Nephron progenitor cell (in vitro differentiated cells): ENCODE data around the gene COX17.

Source experiments
- DNase-seq: peaks from one replicate; pipeline ENCODE4 v3.0.0; 2021
- H3K27ac Mint-ChIP-seq: 2 replicates; pipeline ENCODE4 v1.8.0; 2021; ENCODE audit warnings: mild to moderate bottlenecking, moderate library complexity, mixed read lengths
- H3K27me3 Mint-ChIP-seq: 2 replicates; pipeline ENCODE4 v1.8.0; 2021; ENCODE audit warnings: mild to moderate bottlenecking, low read depth, mixed read lengths; ENCODE audit not compliant: poor library complexity
- H3K36me3 Mint-ChIP-seq: 2 replicates; pipeline ENCODE4 v1.8.0; 2021; ENCODE audit warnings: low read depth, mixed read lengths
- H3K4me1 Mint-ChIP-seq: 2 replicates; pipeline ENCODE4 v1.8.0; 2021; ENCODE audit warnings: mixed read lengths
- H3K4me3 Mint-ChIP-seq: 2 replicates; pipeline ENCODE4 v1.8.0; 2021; ENCODE audit warnings: mild to moderate bottlenecking, moderate library complexity, mixed read lengths
- H3K9me3 Mint-ChIP-seq: 2 replicates; pipeline ENCODE4 v1.8.0; 2021; ENCODE audit warnings: mild to moderate bottlenecking, moderate library complexity, mixed read lengths
- CTCF ChIP-seq: fragments of 200-600 bp; sonication (generic); IDR thresholded peaks from 2 replicates; pipeline ENCODE4 v1.5.0; 2021; ENCODE audit warnings: antibody characterized with exemption

The COX17 gene

GRCh38 chr3:119676771-119677640 is at the start of gene COX17:
COX17 (minus strand) TSS chr3:119677406; CDS start chr3:119677310, 96 bp downstream.
- peaks cover 27% of the 10 kb centered on the region for H3K4me1 Mint-ChIP-seq
- H3K4me3 Mint-ChIP-seq = peak within 1 kb of the TSS; percentile 89
- peak; percentile 85 for DNase-seq
- peak within 1 kb of the TSS; percentile 97 for H3K27ac Mint-ChIP-seq
- H3K27me3 Mint-ChIP-seq = no peaks in the 10 kb centered on the region
- H3K9me3 Mint-ChIP-seq = no peaks in the 10 kb centered on the region
- TF ChIP-seq CTCF = no peak
- peaks cover 35% of the 10 kb centered on the region for H3K36me3 Mint-ChIP-seq

DNA sequence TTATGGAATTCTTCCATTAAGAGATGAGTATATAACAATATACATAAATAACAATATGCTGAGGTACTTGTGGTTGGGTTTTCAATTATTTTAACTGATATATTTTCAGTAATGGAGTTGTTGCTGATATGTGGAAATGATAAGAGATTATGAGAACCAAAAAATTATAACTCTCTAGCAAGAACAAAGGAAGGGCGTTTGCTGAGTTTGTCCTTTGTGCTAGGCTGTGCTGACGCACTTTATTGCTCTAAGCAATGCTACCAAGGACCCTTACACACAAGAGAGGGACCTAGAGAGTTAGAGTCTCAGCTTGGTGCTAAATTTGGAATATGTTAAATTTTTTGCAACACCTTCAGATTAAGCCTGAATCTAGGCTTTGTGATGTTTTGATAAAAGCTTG is 49.7 kb upstream of the COX17 start:
- no peak for DNase-seq
- Mint-ChIP-seq H3K27ac (no peak overlapping the region), H3K4me1 (no peaks in the 10 kb centered on the region), H3K27me3 (no peaks in the 10 kb centered on the region), H3K4me3 (no peak overlapping the region), H3K36me3 (peaks cover 35% of the 10 kb centered on the region), H3K9me3 (no peaks in the 10 kb centered on the region)
- TF ChIP-seq CTCF = no peak

DNA sequence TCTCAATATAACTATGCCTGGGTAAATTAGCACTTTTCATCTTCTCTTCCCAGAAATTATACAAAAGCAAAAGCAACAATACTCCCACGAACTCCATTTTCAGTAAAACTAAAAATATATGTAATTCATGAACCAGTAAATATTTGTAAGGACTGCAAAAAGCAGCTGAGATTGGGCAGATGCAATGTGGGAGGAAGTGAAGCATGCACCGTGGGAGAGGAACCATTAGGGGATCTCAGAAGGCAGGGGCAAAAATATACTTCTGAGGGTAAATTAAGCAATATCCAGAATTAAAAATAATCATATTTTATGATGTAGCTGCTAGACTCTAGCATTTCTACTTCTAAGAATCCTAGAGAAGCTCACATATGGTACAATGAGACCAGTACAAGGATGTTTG is 45.8 kb upstream of the COX17 start:
- Mint-ChIP-seq H3K9me3 (no peaks in the 10 kb centered on the region), H3K27me3 (no peaks in the 10 kb centered on the region), H3K36me3 (peaks cover 36% of the 10 kb centered on the region), H3K27ac (no peak overlapping the region), H3K4me3 (no peak overlapping the region), H3K4me1 (no peaks in the 10 kb centered on the region)
- DNase-seq = no peak
- no peak for TF ChIP-seq CTCF

GRCh38 chr3:119717520-119717919 is 40.3 kb upstream of the COX17 start:
- Mint-ChIP-seq H3K4me3 (no peak overlapping the region), H3K27ac (no peak overlapping the region), H3K9me3 (no peaks in the 10 kb centered on the region), H3K36me3 (peaks cover 73% of the 10 kb centered on the region), H3K27me3 (no peaks in the 10 kb centered on the region), H3K4me1 (no peaks in the 10 kb centered on the region)
- DNase-seq = no peak
- TF ChIP-seq CTCF = no peak

- TF ChIP-seq CTCF = no peak
These were observed 39.8 kb upstream of the COX17 start for GRCh38 chr3:119716998-119717397.

DNA sequence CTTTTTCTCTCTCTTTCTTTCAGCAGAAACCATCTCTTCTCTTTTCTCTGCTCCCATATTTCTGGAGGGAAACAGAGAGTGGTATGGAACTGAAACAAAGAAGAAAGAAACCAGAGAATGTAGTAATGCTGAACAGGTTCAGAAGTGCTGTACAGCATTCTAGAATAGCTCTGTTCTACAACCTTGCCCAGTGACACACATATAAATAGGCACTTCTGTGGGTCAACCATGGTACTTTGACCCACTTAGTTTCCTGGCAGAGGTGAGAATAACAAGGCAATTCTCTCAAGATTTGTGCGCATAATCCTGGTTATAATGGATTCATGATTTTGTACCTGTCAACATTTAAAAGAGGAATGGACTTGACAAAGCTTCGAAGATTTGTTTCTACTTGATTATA is 37.9 kb upstream of the COX17 start:
- no peak for DNase-seq
- peaks cover 85% of the 10 kb centered on the region for H3K36me3 Mint-ChIP-seq
- H3K27ac Mint-ChIP-seq = no peak overlapping the region
- no peaks in the 10 kb centered on the region for H3K27me3 Mint-ChIP-seq
- TF ChIP-seq CTCF = no peak
- no peaks in the 10 kb centered on the region for H3K4me1 Mint-ChIP-seq
- H3K4me3 Mint-ChIP-seq = no peak overlapping the region
- H3K9me3 Mint-ChIP-seq = no peaks in the 10 kb centered on the region

More at GRCh38 chr3:119716998-119717397, 39.8 kb upstream of the COX17 start:
- H3K27me3 Mint-ChIP-seq = no peaks in the 10 kb centered on the region
- H3K9me3 Mint-ChIP-seq = no peaks in the 10 kb centered on the region
- H3K27ac Mint-ChIP-seq = no peak overlapping the region
- H3K4me1 Mint-ChIP-seq = no peaks in the 10 kb centered on the region
- H3K36me3 Mint-ChIP-seq = peaks cover 79% of the 10 kb centered on the region
- no peak overlapping the region for H3K4me3 Mint-ChIP-seq
- DNase-seq = no peak
